Measurements from ENCODE around the gene ANKRD28.

Gene ANKRD28

GRCh38 chr3:15810702-15811101 lies 12.9 kb upstream of the ANKRD28 start:
- TF ChIP-seq SIN3A (IDR thresholded peaks at IDR 0.05; ENCODE audit: borderline replicate concordance, insufficient read depth, low read length) (no peak), TAF1 (IDR thresholded peaks at IDR 0.05; ENCODE audit: borderline replicate concordance, insufficient read depth, low read length) (no peak), FOXP2 (optimal IDR thresholded peaks at IDR 0.05; ENCODE audit: borderline replicate concordance, extremely low read depth, extremely low read length, insufficient read depth) (no peak), REST (IDR thresholded peaks at IDR 0.05; ENCODE audit: insufficient read depth in 1 of 2, low read depth in 2 of 2, low read length in 2 of 2) (no peak), POLR2AphosphoS5 (IDR thresholded peaks at IDR 0.05; ENCODE audit: low read depth, low read length) (no peak)

GRCh38 chr3:15809313-15809712 lies 11.5 kb upstream of the ANKRD28 start:
- TF ChIP-seq FOXP2 (optimal IDR thresholded peaks at IDR 0.05; ENCODE audit: borderline replicate concordance, extremely low read depth, extremely low read length, insufficient read depth) = no peak
- TF ChIP-seq TAF1 (IDR thresholded peaks at IDR 0.05; ENCODE audit: borderline replicate concordance, insufficient read depth, low read length) = no peak
- TF ChIP-seq POLR2AphosphoS5 (IDR thresholded peaks at IDR 0.05; ENCODE audit: low read depth, low read length) = no peak
- no peak for TF ChIP-seq REST (IDR thresholded peaks at IDR 0.05; ENCODE audit: insufficient read depth in 1 of 2, low read depth in 2 of 2, low read length in 2 of 2)
- TF ChIP-seq SIN3A (IDR thresholded peaks at IDR 0.05; ENCODE audit: borderline replicate concordance, insufficient read depth, low read length) = no peak

GRCh38 chr3:15808679-15809310 lies 11.0 kb upstream of the ANKRD28 start:
- TF ChIP-seq SIN3A (IDR thresholded peaks at IDR 0.05; ENCODE audit: borderline replicate concordance, insufficient read depth, low read length) (no peak), FOXP2 (optimal IDR thresholded peaks at IDR 0.05; ENCODE audit: borderline replicate concordance, extremely low read depth, extremely low read length, insufficient read depth) (no peak), POLR2AphosphoS5 (IDR thresholded peaks at IDR 0.05; ENCODE audit: low read depth, low read length) (no peak), TAF1 (IDR thresholded peaks at IDR 0.05; ENCODE audit: borderline replicate concordance, insufficient read depth, low read length) (no peak), REST (IDR thresholded peaks at IDR 0.05; ENCODE audit: insufficient read depth in 1 of 2, low read depth in 2 of 2, low read length in 2 of 2) (no peak)

GRCh38 chr3:15805756-15806266 lies 8.0 kb upstream of the ANKRD28 start:
- TF ChIP-seq FOXP2 (optimal IDR thresholded peaks at IDR 0.05; ENCODE audit: borderline replicate concordance, extremely low read depth, extremely low read length, insufficient read depth) (no peak), TAF1 (IDR thresholded peaks at IDR 0.05; ENCODE audit: borderline replicate concordance, insufficient read depth, low read length) (no peak), SIN3A (IDR thresholded peaks at IDR 0.05; ENCODE audit: borderline replicate concordance, insufficient read depth, low read length) (no peak), POLR2AphosphoS5 (IDR thresholded peaks at IDR 0.05; ENCODE audit: low read depth, low read length) (no peak), REST (IDR thresholded peaks at IDR 0.05; ENCODE audit: insufficient read depth in 1 of 2, low read depth in 2 of 2, low read length in 2 of 2) (no peak)
